ENCODE data around the gene RREB1.
"Not testable (repeated sequence)": the region's sequence is repeated elsewhere in the genome, so short reads cannot be mapped to it uniquely, and the experiment has no call there.

The RREB1 gene

DNA sequence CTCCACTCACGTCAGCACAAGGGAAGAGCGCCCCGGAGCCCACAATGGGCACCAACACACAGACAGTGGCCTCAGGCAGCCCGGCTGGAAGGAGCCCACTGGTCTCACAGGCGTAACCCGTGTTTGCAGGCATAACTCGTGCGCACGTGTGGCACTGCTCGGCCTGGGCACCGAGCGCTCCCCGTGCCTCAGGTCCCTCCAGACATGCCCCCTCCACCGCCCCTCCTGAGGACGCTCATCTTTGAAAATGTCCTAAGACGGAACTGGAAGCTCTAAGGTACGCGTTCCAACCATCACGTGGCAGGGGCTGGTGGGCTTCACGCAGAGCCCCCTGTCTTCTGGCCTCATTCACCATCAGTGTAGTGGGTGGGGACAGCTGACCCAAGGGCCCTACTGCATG lies 160.6 kb downstream of the RREB1 start:
- no peak for DNase-seq

GRCh38 chr6:7268816-7269555 lies 161.2 kb downstream of the RREB1 start:
- no peak for DNase-seq

DNA sequence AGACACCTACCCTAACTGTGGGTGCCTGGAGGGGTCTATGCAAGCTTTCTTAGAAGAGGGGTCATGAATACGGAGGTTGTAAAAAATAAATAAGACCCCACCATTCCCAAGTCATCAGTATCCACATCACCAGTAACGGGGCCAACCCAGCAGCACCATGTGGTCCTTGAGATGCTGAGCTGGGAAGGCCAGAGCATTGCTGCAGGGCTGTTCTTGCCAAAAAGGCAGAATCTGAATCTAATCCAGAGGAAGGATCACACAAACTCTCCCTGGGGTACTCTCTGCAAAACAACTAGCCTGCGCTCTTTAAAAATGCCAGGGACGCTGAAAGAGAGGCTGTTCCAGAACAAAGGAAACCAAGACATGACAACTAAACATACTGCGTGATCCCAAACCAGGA lies 162.1 kb downstream of the RREB1 start:
- no peak for DNase-seq

DNA sequence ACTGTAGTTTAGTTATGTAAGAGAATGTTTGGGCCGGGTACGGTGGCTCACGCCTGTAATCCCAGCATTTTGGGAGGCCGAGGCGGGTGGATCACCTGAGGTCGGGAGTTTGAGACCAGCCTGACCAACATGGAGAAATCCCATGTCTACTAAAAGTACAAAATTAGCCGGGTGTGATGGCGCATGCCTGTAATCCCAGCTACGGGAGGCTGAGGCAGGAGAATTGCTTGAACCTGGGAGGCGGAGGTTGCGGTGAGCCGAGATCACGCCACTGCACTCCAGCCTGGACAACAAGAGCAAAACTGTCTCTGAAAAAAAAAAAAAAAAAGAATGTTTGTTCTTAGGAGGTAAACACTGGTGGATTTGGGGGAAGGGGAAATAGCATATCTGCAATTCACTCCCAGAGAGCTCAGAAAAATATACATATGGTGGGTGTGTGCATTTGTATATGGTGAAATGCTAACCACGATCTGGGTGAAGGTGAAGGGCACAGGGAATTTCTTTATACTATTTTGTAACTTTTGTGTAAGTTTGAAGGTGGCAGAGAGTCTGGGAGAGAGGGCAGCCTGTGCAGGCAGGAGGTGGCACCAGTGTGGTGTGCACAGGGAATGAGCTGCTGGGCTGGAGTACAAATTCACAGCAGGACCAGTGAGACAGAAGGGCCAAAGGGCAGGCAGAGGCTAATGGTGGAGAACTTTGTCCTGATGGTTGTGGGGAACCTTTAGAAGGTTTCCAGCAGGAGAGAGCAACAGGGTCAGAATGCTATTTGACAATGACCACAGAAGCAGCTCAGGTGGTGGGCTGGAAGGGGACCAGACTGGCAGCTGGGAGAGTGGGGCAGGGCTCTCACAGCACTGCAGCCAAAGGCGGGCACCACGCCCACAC lies 162.8 kb downstream of the RREB1 start:
- no peak for DNase-seq

- DNase-seq: no peak
Observed at GRCh38 chr6:7271205-7271534, 163.4 kb downstream of the RREB1 start.

DNA sequence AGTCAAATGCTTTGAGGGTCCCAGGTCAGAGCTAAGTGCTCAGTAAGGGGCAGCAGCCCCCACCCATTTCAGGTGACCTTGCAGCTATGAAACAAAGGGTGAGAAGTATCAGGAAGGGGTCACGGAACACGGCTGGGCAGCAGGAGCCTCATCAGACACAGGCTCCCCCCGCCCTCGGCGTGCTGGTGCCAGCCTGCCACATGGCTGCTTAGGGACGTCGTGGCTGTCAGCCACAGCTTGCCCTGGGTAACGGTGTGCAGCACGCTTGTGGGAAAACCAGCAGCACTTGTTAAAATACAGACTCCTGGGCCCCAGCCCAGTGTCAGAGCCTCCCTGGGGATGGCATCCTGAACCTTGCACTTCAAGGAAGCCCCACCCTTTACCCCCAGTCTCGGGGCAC lies 165.9 kb downstream of the RREB1 start:
- no peak for DNase-seq

GRCh38 chr6:7274525-7274924 lies 166.8 kb downstream of the RREB1 start:
- DNase-seq: not testable (repeated sequence)

- no peak for DNase-seq
Observed at GRCh38 chr6:7276199-7276524, 168.4 kb downstream of the RREB1 start.

- DNase-seq: no peak
Observed at GRCh38 chr6:7282097-7282906, 174.5 kb downstream of the RREB1 start.

GRCh38 chr6:7283676-7284075 lies 175.9 kb downstream of the RREB1 start:
- DNase-seq: no peak

DNA sequence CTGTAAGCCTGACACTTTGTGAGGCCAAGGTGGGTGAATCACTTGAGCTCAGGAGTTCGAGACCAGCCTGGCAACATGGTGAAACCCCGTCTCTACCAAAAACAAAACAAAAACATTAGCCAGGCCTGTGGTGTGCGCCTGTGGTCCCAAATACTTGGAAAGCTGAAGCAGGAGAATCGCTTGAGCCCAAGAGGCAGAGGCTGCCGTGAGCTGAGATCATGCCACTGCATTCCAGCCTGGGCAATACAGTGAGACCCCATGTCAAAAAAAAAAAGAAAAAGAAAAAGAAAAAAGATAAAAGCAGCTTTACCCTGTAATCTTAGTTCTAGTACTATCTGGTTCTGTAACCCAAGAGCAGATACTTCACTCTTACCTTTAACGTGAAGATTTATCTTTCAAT lies 177.7 kb downstream of the RREB1 start:
- DNase-seq: no peak

DNA sequence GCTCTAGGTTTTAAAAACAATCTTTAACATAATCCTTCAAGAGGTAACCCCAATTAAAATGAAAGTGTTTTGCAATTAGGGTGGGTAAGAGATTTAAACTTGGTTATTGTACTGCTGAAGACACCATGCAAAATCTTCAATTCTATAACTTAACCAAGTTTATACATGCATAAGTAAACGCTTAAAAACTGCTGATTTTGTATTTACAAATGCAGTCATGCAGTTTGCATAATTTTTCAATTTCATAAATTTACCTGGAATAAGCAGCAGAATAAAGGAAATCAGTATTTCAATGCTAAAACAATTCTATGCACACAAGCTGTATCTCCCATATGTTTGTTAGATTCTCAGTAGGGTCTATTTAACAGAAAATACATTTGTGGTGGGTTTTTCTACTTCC lies 182.3 kb downstream of the RREB1 start:
- DNase-seq: no peak

GRCh38 chr6:7292596-7293255 lies 185.0 kb downstream of the RREB1 start:
- no peak for DNase-seq

DNA sequence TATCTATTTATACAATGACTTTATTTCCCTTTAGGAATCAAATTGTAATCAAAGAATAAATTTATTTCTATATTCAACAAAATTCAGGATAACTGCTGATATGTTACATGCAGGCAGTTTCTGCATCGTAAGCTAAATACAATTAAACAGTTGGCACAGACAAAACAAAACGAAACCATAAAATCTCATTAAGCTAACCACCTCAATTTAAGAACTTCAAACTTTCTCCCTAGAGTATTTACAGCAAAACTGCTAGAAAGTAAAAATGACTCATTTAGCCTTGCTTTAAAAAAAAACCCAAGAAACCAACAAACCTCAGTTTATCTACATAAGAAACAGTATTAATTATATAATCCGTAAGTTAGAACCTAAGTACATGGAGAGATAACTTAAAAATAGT lies 188.2 kb downstream of the RREB1 start:
- no peak for DNase-seq

GRCh38 chr6:7296602-7297001 lies 188.8 kb downstream of the RREB1 start:
- no peak for DNase-seq

GRCh38 chr6:7298113-7298512 lies 190.4 kb downstream of the RREB1 start:
- no peak for DNase-seq

DNA sequence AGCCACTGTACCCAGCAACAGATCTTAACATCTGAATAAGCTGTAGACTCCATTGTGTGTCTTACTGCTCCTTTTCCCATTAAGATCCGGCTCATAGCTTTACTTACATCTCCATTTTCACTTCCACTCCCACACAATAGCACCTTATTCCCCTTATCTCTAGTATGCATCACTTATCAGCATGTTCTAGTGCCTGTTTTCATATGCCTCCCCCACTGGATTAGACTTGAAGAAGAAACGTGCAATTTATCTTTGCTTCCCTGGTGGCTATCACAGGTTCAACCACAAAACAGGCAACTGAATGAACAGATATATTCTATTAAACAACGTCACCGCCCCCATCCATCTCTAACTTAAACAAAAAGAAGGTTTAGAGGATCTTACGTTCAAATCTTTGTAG lies 193.2 kb downstream of the RREB1 start:
- DNase-seq: no peak

Measured in effector CD8-positive, alpha-beta T cell (primary cell).